Measurements from ENCODE around the gene CSHL1.
"Not testable (repeated sequence)": the region's sequence is repeated elsewhere in the genome, so short reads cannot be mapped to it uniquely, and the experiment has no call there.

Gene CSHL1

DNA sequence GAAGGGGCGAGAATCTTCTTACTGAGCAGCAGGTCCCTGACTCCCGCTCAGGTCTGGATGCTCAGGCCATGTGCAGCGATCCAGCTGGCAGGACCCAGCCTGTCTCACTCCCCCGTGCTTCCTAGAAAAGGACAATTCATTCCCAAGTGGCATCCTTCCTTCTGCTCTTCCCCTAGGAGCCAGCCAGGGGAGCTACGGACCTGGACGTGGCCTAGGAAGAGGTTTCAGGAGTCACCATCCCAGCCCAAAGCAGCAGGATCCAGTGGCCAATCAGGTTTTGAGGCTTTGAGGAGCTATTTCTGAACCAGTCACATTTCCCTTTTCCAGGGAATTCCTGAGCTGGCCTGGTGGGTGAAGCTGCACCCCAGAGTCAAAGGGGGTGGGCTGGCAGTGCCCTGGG lies 28.8 kb upstream of the CSHL1 start:
- DNase-seq = no peak

DNA sequence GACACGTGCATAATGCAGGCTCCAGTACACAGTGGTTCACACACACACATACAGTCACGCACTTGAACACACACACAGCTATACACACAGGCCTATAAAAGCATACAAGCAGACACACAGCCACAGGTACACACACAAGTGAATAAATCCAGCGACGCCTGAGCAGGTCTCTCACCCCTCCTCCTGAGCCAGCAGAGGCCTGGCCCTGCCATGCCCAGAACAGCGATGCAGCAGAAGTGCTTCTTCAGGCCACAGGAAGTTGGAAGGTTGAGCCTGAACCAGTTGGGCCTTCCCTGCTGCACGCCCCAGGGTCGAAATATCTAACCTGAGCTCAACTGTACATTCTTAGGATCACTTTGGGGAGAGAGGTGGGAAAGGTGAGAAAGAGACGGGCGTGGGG lies 28.3 kb upstream of the CSHL1 start:
- no peak for DNase-seq

DNA sequence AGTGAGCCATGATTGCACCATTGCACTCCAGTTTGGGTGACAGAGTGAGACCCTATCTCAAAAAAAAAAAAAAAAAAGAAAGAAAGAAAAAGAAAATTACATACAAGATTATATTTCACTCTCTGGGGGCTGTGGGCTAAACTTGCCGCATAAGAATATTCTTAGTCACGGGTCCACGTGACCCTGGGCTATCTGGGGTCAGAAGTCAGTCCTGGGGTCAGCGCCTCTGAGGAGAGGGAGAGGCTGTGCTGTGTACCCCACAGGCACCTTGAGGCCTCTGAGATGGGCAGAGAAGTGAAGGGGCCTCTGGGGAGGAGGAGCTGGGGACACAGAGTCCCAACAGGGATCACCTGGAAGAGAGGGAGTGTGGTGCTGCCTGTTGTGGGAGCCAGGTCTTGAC lies 26.9 kb upstream of the CSHL1 start:
- no peak for DNase-seq

DNA sequence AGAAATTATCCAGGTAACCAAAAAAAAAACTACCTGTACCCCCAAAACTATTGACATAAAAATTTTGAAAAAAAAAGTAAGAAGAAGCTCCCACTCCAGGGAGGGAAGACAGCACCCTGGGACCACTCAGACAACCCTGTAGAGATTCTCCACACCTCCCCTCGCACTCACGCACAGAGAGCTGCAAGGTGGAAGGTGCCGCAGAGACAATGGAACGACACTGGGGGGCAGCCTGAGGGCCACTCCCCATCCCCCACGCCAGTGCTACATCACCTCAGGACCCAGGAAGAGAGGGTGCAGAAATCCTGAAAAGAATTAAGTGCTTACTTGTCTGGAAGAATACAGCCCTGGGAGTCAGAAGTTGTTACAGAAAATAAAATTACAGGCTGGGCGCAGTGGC lies 26.3 kb upstream of the CSHL1 start:
- no peak for DNase-seq

DNA sequence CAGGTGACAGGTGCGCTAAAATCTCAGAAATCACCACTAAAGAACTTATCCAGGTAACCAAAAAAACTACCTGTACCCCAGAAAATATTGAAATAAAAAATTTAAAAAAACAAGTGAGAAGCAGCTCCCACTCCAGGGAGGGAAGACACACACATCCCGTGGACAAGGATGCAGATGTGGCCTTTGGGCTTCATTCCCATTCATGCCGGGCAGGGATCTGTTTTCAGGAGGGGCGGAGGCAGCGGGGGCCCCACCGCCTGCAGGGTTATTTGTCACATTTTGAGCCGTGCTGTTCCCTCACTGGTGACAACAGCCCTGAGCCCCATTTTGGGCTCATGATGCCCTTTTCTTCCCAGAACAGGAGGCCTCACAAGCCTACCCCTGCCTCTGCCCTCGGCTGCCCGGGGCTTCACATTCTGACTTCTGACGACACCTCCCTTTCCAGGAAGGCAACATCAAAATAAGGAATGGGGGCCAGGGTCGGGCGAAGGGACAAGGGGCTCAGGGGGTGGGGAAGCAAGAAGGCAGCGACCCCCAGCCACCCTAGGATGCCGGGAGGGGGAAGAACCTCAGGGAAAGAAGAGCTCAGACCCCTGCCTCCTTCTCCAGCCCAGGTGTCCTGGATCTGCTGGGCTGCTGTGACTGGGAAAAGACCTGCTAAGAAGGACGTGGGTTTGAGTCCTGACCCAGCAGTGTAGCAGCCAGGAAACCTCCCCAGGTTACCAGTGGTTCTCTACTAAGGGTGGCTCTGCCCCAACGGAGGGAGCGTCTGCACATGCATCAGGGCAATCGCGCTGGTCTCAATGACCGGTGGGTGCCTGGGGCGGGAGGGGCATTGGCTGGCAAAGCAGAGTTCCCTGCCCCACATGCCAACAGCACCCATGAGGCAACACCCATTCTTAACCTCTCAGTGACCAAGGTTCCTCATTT lies 23.4 kb upstream of the CSHL1 start:
- no peak for DNase-seq

DNA sequence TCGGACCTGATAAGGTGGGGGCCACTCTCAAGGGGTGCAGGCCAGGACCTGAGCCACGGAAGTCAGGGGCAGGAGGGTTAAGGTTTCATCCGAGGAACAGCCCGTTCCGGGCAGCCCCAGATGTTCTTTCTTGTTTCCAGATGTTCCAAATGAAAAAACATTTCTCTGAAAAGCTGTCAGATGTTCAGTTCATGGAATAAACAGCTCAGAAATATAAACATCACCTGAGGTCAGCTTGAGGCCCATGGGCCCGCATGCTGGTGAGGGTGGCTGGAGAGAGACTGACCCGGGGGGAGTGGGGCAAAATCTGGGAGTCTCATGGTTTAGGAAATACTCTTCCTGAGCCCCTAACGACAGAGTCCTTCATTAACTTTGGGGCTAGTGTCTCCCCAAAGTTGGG lies 22.5 kb upstream of the CSHL1 start:
- DNase-seq = no peak

DNA sequence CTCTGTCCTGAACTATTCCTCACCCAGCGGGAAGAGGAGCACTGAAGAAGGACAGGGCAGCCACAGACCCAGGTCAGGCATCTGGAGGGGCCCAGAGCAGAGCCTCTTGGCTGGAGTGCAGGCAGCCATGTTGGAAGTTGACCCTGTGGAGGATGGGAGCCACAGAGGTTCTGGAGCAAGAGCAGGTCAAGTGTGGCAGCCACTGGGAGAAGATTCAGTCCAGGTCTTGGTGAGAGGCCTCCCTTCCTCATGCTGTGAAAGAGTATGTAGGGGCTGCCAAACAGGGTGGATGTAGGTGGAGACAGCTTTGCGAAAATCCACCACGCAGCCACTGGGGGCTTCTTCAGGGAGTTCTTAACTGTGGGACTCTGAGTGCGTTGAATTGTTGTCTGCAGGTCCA lies 21.7 kb upstream of the CSHL1 start:
- DNase-seq = no peak

DNA sequence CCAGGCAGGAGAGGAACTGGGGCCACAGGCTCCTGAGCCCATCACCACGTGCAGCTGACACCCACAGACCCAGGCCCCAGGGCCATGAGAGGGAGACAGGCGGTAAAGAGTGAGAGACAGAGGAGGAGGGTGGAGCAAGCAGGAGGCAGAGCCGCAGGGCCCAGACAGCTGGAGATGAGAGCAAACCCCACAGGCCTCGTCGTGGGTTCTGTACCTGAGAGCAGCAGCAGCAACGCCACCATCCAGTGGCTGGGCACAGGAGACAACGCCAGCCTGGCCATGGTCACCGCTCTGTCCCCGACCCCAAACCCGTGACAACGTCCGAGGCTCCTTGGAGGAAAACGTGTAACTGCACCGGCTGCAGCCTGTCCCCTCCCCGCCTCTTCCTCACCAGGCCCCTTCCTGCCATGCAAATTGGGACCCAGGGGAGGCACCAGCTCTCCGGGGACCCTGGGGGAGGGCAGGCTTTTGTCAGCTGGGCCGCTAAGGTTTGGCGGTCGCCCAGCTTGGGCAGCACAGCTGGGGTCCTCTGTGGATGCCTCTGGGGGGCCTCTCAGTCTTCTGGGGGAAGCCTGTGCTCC lies 21.0 kb upstream of the CSHL1 start, which contains the start of gene CD79B:
CD79B (minus strand) TSS at position 351 of the 581 bp plus-strand sequence; CDS start at position 281, 70 bp downstream.
- no peak for DNase-seq

DNA sequence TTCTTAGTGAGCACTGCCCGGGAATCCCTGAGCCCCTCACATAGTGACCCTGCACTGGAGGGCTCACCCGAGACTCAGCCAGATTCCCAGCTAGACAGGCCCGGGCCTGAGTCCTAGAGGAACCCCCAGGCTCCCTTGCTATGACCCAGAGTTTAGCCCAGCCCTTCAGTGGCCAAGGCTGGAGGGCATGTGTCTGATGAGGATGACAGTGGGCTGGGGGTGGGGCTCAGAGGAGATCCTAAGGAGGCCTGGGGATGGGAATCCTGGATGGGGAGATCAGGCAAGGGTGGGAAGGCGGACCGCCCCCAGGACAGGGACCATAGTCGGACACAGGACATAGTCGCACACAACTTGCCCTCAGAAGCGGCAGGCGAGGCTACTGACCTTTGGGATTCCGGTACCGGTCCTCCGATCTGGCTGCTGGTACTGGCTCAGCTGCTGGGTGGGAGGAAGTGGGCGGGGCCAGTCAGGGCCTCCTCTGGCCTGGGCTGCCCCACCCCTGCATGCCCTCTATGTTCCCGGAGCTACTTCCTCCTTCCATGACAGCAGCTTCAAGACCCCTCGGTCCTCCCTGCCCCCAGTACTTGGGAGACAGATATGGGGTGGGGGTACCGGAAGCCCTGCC lies 20.0 kb upstream of the CSHL1 start:
- DNase-seq = no peak

DNA sequence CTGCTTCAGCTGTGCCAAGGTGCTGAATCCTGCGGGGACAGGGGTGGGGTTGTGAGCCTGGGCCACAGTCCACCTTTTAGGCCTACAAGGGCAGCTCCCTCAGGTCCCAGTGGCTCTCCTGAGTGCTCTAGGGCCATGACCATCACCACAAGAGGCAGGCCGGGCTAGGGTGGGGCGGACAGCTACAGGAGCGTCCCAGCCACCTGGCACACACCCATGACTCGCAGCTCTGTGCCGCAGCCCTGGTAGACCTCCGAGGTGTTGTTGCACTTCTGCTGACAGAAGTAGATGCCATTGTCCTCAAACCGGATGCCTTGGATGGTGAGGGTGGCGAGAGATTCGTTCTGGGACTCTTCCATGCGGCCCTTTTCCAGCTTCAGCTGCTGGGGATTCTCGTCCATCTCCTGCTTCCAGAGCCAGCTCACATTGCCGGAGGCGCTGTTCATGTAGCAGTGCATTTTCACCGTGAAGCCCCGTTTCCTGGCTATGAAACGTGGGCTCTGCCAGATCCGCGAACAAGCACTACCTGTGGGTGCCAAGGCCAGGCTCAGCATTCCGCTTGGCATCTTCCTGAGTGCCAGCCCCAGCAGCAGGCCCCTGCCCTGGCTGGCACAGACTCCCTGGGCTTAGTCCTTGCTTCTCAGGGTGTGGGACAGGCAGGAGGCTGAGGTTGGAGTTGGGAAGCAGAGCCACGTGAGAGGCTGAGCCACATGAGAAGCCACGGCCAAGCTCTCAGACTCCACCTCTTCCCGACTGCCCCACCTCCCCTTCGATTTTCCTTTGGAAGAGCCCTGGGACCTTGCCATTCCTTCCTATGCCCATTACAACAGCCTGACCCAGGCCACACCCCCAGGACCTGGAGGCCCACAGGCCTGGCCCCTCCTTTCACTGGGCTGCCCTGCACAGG lies 19.1 kb upstream of the CSHL1 start:
- DNase-seq = no peak

DNA sequence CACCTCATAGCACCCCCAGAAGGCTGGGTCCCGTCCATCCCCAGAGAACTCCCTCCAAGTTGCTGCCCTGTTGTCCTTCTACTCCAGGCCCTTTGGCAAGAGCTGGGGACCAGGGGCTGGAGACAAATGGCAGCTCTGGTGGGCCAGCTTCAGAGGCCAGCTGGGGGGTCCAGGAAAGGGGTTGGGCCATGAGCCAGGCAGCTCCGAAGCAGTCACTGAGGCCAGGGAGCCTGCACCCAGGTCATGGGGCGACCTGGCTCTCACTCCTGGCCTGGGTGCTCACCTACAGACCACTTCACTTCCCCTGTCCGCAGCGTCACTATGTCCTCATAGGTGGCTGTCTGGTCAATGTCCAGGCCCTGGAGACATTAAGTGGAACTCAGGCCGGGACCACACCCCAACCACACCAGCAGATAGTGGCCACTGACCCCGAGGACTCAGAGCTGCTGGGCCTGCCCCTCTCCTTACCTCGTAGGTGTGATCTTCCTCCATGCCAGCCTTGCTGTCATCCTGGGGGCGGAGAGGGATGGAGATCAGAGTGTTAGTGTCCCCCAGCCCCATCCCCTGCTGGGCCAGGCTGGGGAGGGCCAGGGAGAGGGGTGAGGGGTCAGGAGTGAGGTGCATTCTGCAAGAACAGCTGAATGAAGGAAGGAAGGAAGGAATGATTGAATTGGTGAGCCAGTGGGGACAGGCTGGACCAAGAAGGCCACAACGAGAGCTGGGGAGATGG lies 18.1 kb upstream of the CSHL1 start:
- DNase-seq = no peak

DNA sequence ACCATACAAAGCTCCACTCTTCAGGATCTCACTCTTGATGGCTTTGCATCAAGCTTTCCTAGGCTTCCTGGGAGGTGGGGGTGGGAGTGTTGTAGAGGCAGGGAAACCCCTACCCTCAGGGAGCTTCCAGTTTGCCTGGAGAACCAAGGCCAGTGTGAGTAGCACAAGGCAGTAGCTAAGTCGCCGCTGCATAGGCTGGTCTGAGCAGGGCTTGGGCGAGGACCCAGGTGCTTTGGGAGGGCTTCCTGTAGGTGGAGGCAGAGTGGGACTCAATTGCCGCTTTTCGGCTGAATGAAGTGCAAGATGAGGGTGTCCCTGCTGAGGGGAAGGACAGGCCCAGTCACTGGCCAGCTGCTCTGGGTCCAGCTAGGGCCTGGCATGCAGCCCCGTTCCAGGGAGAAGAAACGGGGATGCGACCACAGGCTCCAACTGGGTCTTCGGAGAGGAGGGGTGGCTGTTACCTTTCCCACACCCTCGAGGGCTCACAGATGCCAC lies 17.2 kb upstream of the CSHL1 start:
- no peak for DNase-seq

DNA sequence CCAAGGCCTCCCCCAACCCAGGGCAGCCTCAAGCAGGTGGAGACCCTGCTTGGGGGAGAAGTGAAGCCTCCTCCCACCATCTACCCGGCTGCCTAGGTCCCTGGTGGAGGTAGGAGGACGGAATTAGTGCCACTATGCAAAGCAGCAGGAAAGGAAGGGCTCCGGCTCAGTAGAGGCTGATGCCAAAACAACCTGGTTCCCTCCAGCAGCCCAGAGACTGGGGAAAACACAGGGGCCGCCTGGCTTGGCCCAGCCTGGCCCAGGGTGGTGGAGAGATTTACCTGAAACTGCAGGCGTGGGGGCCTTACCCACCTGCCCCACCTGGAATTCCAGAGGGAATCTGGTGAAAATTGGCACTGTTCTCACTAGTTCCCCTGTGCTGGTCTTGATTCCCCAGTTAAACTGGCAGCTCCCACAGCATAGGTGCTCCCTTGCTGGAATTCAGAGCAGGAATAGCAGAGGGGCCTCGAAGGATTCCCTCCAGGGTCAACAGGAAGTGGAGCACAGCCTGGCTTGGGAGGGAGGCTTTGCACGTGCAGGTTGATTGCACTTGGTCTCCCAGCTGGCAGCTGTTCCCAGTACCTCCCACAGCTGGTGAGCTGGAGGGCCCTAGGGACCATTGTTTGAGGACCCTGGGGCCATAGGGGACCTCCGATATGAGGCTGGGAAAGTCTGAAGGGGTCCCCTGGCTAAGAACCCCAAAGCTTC lies 16.6 kb upstream of the CSHL1 start:
- no peak for DNase-seq

DNA sequence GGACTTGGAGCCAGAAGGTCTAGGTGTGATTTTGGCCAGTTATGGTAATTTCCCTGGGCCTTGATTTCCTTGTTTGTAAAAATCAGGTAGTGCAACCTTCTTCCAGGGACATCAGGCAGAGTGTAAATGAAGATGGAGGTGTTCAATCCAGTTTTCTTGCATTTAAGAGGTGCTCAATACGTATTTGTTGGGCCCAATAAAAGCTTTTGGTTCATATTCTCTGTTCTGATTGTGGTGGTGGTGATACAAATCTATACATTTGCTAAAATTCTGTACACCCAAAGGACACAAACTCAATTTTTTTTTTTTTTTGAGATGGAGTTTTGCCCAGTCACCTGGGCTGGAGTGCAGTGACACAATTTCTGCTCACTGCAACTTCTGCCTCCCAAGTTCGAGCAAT lies 15.1 kb upstream of the CSHL1 start:
- no peak for DNase-seq

DNA sequence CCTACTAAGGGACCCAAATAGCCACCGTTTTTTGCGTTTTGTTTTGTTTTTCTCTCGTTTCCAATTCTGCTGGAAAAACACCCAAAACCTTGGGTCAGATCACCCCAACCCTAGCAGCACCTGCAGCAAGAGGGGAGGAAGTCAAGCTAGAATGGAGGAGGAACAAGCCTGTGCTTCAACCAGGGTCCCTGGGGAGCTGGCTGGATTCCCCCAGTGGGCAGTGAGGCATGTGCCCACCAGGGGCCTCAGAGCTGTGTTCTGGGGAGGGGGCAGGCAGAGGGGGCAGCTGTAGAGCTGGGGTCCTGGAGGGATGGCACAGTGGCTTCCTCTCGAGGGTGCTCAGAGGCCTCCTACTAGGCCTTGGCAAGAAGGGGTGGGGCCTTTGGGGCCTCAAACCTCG lies 14.6 kb upstream of the CSHL1 start:
- no peak for DNase-seq

DNA sequence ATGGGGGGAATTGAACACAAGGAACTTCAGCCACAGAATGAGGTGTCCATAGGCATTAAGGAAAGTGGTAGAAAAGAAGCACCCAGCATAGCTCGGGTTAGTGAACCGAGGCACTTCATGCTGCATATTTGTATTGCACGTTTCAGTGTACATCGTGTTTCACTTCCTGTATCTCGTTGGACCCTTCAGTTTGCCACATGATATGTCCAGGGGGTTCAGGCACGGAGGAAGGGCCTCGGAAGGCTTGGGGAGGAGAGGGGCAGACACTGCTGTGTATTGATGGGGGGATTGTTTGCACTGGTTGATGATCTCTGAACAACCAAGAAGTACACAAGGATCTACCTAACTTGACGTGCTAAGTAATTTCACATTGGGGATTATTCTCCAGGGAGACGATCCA lies 11.3 kb upstream of the CSHL1 start:
- DNase-seq = not testable (repeated sequence)

DNA sequence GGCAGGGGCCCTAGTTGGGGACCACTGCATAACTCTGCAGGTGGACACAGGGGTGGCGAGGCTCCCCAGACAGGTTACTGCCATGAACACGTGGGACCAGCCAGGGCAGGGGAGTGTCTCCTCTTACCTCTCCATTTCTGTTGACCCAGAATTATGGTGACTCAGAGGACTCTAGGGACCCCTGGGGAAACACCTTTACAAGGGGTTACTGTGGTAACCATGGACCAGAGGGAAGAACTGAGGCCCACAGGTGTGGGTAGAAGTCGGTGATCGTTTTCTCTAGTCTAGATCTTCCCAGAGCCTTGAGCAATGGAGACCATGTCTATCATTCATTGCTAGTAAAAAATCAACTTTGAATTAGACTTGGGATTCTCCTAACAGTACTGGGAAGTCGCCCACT lies 9.7 kb upstream of the CSHL1 start:
- DNase-seq = not testable (repeated sequence)

DNA sequence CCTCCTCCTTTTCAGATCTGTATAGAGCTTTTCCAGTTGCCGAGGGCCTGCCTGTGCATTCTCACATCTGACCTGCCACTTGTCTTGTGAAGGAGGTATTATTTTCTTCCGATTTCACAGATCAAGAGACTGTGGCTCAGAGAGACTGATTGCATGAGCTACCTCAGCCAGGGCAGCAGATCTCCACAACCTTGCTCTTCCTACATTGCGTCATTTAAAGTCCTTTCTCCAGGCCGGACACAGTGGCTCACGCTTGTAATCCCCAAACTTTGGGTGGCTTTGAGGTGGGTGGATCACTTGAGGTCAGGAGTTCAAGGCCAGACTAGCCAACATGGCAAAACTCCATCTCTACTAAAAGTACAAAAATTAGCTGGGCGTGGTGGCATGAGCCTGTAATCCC lies 9.0 kb upstream of the CSHL1 start:
- not testable (repeated sequence) for DNase-seq

DNA sequence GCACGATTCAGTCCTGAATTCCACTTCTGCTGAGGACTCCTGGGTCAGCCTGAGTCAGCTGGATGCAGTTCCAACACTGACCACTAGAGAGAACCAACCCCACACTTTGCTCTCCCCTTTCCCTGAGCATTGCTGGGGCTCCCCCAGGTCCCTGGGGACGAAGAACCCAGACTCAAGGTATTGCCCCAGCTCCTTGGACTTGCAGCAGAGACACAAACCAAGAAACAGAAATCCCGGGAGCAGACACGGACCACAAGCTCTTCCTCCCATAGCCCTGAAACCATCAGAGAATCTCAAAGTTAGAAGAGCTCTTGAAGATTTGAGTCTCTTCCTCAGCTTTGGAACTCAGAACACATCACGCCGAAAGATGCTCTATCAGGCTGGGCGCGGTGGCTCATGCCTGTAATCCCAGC lies 8.3 kb upstream of the CSHL1 start:
- peak; percentile 8 to 58 for DNase-seq

DNA sequence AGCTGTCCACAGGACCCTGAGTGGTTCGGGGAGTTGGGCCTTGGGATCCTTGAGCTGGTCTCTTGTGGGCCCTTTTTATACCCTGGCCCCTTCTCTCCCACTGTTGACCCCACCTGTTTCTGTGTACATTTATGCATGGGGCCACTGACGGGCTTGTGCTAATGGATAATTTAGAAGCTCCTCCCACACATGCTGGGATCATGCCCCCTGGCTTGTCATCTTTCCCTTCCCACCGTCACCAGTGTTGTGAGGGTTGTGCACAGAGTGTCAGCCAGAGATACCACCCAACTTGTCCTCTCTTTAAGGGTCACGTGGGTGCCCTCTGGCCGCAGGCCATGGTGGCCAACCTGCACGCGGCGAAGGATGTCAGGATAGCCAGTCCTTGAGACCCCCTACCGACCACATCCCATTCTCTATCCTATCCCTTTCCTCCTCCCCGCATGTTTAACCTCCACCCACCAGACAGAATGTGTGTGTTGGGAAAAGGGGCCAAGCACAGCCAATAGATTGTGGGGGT lies 7.8 kb upstream of the CSHL1 start, which contains the start of gene GH1:
GH1 (minus strand) TSS at position 51 of the 517 bp plus-strand sequence. CDS start 63 bp downstream, outside the sequence.
- not testable (repeated sequence) for DNase-seq

DNA sequence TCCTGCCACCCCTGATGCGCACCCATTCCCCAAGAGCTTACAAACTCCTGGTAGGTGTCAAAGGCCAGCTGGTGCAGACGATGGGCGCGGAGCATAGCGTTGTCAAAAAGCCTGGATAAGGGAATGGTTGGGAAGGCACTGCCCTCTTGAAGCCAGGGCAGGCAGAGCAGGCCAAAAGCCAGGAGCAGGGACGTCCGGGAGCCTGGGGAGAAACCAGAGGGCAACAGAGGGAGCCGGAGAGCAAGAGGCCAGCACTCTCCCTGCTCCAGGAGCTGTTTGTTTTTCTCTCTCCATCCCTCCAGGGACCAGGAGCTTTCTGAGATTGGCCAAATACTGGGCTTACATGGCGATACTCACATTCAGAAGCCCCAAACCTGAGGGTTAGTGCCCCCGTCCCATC lies 7.2 kb upstream of the CSHL1 start:
- no peak for DNase-seq

Measured in NCI-H2081 (cell line).